ENCODE data around the gene EXOC1.

DNA sequence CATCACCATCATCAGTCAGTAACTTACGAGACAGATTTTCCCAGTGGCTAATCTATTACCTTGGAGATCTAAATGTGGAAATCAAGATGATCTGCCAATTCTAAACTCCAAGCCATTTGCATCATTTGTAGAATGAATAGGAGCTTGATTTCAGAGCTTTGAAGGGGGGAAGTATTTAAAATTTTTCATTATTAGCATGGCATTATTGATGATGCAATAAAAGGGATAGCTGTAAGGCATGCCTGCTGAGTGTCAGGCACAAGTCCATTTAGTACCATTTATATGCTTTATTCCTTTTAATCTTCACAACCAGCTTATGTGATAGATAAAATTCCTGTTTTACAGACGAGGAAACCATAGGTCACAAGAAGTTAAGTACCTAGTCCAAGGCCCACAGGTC lies 28.6 kb upstream of the EXOC1 start:
- TF ChIP-seq, protein P1, sequence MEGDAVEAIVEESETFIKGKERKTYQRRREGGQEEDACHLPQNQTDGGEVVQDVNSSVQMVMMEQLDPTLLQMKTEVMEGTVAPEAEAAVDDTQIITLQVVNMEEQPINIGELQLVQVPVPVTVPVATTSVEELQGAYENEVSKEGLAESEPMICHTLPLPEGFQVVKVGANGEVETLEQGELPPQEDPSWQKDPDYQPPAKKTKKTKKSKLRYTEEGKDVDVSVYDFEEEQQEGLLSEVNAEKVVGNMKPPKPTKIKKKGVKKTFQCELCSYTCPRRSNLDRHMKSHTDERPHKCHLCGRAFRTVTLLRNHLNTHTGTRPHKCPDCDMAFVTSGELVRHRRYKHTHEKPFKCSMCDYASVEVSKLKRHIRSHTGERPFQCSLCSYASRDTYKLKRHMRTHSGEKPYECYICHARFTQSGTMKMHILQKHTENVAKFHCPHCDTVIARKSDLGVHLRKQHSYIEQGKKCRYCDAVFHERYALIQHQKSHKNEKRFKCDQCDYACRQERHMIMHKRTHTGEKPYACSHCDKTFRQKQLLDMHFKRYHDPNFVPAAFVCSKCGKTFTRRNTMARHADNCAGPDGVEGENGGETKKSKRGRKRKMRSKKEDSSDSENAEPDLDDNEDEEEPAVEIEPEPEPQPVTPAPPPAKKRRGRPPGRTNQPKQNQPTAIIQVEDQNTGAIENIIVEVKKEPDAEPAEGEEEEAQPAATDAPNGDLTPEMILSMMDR (IDR thresholded peaks at IDR 0.05; ENCODE audit: low read depth, low read length, missing input control): no peak
- TF ChIP-seq REST (IDR thresholded peaks at IDR 0.05) (no peak), TAF1 (conservative IDR thresholded peaks at IDR 0.05) (no peak), RAD21 (IDR thresholded peaks at IDR 0.05) (no peak), FOXA2 (IDR thresholded peaks at IDR 0.05) (no peak), MAX (IDR thresholded peaks at IDR 0.05) (no peak)
- TF ChIP-seq, protein P2, sequence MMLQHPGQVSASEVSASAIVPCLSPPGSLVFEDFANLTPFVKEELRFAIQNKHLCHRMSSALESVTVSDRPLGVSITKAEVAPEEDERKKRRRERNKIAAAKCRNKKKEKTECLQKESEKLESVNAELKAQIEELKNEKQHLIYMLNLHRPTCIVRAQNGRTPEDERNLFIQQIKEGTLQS (IDR thresholded peaks at IDR 0.05): no peak

All from liver (tissue), 3 donors.